Stomach (tissue), 4 donors: ENCODE data around the gene DPYD.

Experiments used
- CTCF ChIP-seq, 7 experiments: fragments of 450-650 bp in 4 of 7; fragments of 200-600 bp in 3 of 7; sonication (generic) in 3 of 7; IDR thresholded peaks; one replicate each; pipeline ENCODE4 v1.5.1; 2016 to 2019; ENCODE audit warnings: antibody characterized with exemption in 7 of 7, control low read depth in 2 of 7, mild to moderate bottlenecking in 1 of 7
- POLR2A ChIP-seq, 4 donors: fragments of 450-650 bp; IDR thresholded peaks; one replicate each; pipeline ENCODE4 v1.6.1; 2016; ENCODE audit warnings: antibody characterized with exemption in 4 of 4, control low read depth in 2 of 4, mild to moderate bottlenecking in 1 of 4, moderate library complexity in 1 of 4
- POLR2AphosphoS5 ChIP-seq, 3 donors: sonication (generic); formaldehyde crosslinking; IDR thresholded peaks; one replicate each; pipeline ENCODE4 v1.6.1; 2016; ENCODE audit warnings: antibody characterized with exemption in 3 of 3

- TF ChIP-seq CTCF (IDR thresholded peaks at IDR 0.05): no peak
- TF ChIP-seq POLR2A (IDR thresholded peaks at IDR 0.05): no peak
- TF ChIP-seq POLR2AphosphoS5 (IDR thresholded peaks at IDR 0.05): no peak
These were observed 96.6 kb downstream of the DPYD start for GRCh38 chr1:97824200-97824599.
